ENCODE results near the gene TADA2B.

TADA2B gene

DNA sequence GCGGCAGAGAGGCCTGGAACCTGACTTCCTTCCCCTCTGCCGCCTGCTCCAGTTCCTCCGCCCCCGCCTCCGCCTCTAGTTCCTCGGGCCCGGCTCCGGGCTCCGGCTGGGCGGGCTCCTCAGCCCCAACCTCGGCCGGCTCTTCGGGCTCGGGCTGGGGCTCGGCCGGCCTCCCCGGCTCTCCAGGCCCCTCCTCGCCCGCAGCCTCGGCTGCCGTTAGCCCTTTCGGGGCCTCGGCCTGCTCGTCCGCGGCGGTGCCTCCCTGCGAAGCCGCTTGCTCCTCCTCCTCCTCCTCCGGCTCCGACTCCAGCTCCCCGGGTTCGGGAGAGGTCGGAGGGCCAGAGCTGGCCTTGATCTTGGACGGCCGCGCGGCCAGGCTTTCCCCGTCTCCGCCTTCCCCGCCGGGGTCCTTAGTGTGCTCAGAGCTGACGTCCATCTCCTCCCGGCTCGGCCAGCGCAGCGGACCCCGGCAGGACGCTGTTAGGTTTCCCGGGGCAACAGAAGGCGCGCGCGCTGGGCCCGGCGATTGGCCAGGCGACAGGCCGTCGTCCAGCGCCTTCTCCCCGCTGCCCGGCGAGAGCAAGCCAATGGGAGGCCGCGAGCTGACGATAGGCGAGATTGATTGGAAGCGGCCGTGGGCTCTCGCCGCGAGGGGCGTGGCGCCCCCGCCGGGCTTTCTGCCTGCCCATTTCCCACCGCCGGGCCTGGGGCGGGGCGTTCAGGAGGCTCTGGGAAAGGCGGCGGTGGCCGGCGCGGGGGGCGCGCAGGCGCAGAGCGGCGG is 479 bp upstream of the TADA2B start:
- peak; percentile 95 for DNase-seq

DNA sequence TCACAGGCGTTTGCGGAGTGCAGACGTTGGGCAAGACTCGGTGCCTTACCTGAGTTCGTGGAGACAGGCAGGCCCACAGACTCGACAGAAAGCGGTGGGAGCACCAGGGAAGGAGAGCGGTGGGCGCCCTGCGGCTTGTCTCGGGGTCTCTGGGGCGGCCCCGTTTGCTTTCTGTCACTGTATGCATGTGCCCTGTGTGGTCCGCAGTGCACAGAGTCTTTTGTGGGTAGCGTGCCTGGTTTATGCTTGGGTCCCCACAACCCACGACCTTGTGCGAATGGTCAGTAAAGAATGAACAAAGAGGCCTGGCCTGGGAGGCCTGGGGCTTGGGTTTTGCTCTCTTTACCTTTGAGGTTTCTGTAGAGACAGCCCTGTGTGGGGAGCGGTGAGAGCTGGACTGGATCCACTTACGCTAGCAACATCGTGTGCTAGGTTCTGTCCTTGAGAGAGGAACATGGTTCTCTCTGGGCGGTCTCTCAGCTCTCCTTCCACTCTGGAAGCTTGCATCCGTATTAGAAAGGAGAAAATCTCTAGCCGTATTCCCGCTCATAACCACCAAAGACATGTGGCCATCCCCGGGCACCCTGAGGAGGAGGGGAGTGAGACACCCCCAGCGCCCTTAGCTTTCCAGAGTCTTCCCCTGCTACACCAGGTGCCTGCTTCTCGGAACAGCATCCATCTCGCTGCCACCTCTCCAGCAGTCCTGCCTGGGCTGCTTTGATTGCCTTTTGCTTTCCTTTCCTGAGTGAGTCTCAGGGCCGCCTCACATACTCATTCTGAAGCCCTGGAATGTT is 1.2 kb downstream of the TADA2B start:
- no peak for DNase-seq

DNA sequence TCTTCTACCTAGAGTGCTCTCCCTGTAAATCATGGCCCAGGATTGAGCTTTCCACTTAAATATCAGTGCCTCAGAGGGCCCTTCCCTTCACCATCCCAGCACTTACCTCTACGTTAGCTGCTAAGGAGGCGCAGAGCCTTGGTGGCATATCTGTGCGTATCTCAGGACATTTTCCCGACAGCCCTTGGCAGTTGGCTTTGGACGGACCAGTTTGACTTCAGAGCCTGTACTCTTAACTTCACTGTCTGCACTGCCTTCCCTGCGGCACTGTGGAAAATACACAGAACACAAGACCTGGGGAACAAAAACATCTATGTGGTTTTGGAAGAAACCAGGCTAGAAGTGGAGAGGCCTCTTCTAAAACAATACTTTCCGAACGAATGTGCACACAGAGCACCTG is 2.4 kb downstream of the TADA2B start:
- no peak for DNase-seq

DNA sequence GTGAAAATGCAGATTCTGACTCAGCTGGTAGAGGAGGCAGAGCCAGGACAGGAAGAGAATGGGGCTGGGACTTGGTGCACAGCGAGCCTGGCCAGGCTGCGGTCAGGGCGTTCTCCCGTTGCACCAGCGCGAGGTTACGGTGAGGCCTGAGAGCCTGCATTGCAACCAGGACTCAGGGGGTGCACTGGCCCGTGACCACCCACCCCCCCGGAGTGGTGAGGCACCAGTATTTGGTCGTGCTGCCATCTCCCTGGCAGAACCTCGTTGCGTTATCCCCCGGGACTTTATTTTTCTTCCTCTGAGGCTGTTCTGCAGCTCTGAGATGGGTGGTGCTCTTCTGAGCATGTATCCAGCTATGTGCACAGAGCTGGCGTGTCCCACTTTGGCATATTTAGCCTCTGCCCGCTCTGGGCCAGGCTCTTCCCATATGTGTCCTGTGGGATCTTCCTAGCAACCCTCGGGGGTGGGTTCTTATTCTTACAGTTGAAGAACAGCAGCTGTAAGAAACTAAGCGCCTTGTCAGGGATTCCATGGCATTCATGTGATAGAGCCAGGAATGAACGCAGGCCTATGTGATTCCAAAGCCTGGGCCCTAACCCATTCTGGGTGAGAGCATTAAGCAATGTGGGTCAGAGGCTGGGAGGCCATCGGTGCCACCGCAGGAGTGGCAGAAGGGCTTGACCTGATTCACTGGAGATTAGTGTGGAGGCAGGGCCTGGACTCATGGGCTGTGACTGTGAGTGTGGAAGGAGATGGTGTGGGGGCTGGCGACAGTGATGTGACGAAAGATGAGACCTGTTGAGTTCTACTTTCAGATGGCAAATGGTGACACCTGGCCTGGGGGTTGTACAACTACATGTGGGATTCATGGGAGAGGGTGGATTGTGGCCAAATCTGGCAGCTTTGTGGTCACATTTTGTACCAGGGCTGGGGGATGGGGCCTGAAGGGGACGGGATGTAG is 3.1 kb downstream of the TADA2B start:
- DNase-seq, result no peak

DNA sequence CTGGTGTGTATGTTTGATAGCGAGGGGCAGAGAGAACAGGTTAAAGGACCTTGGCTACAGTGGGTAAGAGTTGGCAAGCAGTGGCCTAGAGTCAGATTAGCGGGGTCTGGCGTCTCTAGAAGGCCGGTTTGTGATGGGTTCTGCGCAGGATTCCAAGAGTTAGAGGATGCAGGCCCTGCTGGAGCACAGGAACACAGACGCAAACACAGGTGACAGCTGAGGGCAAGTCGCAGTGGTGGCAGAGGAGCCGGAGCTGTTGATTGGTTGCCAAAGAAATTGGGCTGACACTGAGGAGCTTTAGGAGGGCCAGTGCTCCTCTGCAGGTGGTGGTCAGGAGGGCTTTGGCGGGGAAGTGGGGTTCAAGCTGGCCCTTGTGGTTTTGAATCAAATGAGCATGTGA is 3.8 kb downstream of the TADA2B start:
- DNase-seq, result no peak

DNA sequence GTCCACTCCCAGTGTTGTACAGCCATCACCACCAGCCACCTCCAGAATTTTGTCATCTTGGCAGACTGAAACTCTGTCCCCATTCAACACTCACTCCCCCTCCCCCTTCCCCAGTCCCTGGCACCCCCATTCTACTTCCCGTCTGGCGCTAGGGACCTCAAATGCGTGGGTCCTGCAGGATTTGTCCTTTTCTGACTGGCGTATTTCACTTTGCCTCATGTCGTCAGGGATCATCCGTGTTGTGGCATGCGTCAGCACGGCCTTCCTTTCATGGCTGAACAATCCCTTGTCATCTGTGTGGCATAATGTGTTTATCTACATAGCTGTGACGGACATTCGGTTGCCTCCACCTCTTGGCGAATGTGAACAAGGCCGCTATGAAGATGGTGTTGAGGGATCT is 5.5 kb downstream of the TADA2B start:
- DNase-seq, result no peak

DNA sequence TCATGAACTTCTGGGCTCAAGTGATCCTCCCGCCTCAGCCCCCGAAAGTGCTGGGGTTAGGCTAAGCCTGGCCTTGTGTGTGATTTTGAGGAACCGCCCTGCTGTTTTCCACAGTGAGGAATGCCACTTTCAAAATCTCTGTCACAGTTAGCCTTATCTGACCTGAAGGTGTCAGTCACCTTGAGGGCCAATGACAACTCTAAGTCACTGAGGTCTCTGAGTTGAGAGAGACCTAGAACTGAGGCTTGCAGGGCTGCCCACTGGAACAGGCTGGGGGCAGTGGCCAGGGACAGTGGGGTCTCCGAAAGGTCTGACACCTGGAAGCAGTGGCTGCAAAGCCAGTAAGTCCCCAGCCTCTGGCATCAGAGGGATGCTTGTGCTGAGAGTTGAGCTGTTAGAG is 6.1 kb downstream of the TADA2B start:
- no peak for DNase-seq

DNA sequence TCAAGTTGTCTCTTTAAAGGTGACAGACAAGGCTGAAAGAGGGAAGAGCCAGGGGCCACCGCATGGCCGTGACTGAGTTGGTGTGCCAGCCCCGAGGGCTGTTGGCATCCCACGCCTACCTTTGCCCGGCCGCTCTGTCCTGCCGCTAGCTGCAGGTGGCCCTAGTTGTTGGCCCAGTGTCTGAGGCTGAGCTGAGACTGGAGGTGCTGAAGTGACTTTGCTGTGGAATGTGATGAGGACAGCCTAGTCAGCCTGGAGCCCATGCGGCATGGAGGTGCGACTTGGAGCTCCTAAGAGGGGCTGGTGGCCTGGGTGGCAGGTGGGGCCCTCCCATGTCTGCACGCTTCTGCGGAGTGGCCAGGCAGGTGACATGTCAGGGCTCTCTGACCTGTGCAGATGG is 6.6 kb downstream of the TADA2B start:
- no peak for DNase-seq

DNA sequence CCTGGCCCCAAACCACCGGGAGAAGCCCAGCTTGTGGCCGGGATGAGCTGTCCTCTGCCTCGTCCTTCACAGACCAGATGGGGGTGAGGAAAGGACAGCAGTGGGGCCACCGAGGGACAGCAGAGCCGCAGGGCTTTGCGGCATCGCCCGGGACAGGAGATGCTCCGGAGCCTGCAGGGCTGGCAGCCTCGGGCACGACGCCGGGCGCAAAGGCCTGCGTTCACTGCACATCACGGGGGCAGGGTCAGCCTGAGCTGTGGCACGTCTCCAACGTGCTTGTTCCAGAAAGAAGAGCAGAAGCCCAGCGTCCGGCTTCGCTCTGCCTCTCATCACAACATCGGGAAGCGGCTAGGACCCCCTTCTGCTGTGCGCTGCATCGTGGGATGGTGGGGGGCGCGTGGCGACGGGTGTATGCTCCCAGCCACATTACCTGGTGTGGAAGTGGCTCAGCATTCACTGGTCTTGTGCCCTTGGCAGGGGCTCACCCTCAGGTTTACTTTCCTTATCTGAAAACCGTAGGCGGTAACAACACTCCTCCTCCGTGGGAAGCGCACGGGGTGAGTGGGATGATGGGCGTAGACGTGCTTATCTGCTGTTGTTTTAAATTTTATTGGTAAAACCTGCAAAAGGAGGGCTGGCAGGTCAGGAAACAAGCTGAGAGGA is 7.4 kb downstream of the TADA2B start:
- DNase-seq, result no peak

DNA sequence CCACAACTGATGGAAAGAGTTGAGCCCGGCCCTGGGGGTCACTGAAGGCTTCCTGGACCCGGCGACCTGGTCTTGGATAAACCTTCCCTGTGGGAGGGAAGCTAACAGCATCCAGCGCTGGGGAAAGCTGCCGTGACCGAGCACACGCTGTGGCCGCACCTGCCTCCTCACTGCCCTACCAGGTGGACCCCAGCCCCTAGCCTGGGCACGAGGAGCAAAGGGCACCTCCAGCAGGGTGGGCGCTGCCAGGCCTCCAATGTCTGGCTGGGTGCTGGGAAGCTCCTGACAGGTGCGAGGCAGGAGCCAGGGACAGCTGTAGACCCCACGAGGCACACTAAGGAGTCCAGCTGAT is 7.9 kb downstream of the TADA2B start:
- no peak for DNase-seq

DNA sequence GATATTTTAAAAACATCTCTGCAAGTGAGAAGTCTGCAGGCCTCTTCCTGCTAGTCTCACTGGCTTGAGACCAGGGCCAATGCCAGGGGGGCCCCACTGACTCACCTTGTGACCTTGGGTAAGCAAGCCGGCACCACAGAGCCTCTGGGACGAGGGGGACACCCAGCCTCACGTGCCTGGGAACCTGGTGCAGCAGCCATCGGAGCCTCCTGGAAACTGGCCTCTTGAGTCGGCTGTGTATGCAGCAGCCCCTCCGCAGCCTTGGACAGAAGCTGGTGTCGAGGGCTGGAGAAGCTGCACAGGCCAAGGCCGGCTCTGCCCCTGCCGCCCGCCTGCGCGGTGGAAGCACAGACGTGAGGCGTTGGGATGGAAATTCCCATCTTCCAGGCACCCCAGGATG is 8.7 kb downstream of the TADA2B start:
- no peak for DNase-seq

DNA sequence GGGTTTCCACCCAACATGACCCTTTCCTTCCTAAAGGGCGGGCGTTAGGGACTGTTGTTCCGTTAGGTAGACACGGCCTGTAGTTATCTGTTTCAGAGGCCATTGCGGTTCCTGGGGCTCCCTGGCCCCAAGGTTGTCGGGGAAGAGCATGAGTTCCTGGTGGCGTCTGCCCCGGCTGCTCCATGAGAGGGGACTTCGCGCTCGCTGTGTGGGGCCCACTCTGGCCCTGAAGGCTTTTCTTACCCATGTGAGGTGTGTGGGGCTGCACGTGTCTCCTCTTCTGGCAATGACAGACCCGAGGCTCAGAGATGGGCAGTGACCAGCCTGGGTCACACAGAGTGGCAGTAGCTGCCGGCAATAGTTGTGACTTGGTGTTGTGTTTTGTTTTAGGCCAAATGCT is 9.1 kb downstream of the TADA2B start:
- DNase-seq, result no peak

DNA sequence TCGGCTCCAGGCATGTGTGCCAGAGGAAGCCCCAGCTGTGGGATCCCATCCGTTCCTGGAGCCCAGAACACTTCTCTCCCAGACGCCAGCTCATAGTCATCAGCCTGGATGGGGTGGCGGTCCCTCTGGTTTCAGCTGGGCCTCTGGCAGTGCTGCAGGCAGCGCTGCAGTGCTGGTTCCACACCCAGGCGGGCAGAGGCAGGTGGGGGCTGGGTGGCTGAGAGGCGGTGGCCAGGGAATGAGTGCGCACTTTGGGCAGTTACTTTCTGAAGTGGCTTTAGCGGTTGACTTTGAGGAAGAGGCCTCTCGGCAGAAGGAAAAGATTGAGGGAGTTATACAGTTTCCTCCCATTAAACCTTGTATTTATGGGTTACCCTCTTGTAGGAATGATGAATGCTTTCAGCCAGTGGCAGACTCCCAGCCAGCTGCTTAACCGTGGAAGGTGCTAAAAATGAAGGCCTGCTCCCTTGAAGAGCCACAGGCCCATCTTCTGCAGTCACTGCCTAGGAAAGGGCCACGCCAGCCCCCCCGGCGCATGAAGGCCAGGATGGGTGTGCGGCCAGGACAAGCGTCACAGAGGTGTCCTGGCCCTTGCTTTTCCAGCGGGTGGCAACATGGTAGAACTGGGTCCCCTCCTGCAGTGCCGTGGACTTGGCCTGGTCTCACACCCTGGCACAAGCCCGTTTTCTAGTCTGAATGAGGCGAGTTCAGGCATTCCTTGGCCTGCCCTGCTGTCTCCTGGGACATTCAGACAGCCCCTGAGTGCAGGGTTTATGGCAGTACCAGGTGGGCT is 9.9 kb downstream of the TADA2B start:
- peak; percentile 38 for DNase-seq

DNA sequence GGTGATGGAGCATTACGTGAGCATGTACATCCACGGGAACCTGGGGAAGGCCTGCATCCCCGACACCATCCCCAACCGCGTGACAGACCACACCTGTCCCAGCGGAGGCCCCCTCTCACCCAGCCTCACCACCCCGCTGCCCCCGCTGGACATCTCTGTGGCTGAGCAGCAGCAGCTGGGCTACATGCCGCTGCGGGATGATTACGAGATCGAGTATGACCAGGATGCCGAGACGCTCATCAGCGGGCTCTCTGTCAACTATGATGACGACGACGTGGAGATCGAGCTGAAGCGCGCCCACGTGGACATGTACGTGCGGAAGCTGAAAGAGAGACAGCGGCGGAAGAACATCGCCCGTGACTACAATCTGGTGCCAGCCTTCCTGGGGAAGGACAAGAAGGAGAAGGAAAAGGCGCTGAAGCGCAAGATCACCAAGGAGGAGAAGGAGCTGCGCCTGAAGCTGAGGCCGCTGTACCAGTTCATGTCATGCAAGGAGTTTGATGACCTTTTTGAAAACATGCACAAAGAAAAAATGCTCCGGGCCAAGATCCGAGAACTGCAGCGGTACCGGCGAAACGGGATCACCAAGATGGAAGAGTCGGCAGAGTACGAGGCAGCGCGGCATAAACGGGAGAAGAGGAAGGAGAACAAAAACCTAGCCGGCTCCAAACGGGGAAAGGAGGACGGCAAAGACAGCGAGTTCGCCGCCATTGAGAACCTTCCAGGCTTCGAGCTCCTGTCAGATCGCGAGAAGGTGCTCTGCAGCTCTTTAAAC is 11.1 kb downstream of the TADA2B start:
- no peak for DNase-seq

DNA sequence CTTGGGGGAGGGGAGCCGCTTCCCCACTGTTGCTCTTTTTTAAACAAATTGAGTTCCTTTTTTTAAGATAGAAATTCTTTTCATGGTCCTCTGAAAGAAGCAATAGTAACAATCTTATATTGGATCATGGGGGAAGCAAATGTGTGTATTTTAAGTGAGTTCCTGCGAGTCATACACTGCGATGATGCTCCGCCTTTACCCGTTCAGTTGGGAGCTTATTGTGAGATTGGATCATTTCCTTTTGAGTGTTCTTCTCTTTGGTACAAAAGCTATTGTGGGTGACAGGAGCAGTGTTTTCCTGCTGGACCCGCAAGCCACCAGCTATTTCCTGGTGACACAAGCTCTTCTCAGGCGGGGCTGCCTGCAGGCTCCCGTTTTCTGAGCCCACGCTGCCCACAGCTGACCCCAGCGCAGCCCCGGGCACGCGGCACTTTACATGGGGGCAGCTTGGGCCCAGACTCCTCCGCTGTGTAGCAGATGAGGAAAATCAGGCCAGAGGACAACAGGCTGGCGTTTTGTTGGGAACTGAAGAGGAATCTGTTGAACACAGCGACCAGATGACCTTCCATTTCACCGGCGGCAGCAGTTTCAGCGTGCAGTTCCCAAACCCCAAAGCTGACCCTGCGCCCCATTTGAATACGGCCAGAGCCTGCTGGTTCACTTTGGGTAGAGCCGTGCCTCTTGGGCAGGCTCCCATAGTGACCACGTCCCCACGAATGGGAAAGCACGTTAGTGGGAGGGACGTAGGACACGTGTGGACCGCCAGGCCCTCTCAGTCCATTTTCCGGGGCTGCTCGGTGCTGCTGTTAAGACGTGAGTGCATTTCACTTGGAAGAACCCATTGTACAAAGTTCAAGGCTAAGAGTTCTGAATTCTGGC is 12.2 kb downstream of the TADA2B start:
- no peak for DNase-seq

DNA sequence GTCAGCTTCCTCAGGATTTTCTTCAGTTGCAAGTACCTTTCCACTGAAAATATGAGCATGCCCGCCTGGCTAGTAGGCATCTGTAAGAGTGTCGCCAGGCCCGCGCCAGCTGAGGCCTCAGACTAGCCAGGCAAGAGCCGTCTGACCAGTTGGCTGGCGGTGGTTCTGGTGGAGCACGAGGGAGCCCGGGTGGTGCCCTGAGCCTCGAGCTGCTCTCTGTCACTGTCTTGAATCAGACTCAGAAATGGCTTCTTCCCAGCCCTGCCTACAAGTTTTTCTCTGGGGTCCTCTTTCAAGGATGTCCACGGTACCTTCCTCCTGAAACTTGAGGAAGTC is 12.8 kb downstream of the TADA2B start:
- no peak for DNase-seq

DNA sequence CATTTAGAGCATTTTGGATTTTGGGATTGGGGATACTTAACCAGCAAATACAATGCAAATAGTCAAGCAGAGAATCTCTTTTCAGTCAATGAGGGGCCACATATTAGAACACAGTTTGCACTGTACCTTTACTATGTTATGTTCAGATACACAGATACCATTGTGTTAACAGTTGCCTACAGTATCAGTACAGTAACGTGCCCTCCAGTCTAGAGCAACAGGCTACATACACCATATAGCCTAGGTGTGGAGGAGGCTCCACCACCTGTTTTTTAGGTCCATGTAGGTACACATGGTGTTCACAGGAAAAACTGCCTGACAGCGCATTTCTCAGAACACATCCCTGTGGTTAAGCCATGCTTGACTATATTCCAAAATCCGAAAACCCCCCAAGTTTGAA is 15.6 kb downstream of the TADA2B start:
- DNase-seq, result no peak

DNA sequence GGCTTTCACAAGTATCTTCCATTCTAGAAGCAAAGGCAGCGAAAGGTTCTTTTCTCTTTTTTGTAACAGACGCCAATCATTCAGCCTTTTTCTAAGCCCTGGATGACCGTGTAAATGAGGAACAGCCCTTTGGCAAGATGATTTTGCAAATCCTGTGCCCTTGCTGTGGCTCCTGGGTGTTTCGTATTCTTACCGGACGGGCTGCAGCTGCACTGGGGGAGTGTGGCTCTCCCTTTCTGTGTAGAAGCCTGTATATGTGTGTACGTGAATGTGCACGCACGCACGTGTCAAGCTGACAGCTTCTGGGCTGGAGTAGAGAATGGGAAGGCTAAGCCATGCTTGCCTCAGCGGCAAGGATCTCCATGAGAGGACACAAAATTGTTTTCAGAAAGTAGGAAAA is 16.5 kb downstream of the TADA2B start:
- no peak for DNase-seq

DNA sequence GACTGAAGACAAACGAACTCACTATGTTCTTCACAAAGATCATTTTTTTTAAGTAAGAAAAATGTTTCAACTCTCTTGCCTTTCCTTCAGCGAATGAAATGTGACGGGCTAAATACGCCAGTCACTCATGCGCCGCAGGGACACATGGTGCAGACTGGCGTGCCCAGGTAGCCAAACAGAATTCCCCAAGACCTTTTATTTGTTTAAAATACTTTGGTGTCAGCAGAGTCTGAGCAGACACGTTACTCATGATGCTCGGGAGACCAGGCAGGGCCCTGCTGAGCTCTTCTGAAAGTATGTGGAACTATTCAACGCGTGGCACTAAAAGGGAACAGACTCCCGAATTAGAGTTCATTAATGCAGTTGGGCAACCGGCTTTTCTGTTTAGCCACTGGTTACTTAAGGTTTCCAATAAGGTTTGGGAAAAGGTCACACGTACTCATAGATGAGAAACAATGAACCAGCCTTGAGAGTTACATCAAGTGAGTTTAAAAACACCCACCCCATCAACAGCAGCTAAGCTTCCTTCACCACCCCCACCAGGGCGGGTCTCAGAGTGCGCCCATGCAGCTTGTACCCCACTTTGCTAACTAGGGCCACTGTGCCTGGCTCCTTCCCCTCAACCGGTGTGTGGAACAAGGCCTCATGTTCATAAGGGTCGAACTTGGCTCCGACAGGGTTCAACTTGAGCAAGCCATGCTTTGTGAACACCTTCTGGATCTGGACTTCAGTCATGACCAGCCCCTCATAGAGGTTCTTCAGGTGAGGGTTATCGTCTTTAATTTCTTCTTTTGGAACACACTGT is 17.4 kb downstream of the TADA2B start:
- DNase-seq, result no peak
